HG03575 (cell line): ENCODE results near the gene RUVBL1.

Experiments
- ATAC-seq: cut with Tn5 transposase; IDR thresholded peaks from one replicate; pipeline ENCODE4 v1.9.1; 2021; ENCODE audit not compliant: unreplicated experiment, insufficient number of reproducible peaks, low FRiP score; ENCODE audit errors: extremely low read depth

RUVBL1 gene

DNA sequence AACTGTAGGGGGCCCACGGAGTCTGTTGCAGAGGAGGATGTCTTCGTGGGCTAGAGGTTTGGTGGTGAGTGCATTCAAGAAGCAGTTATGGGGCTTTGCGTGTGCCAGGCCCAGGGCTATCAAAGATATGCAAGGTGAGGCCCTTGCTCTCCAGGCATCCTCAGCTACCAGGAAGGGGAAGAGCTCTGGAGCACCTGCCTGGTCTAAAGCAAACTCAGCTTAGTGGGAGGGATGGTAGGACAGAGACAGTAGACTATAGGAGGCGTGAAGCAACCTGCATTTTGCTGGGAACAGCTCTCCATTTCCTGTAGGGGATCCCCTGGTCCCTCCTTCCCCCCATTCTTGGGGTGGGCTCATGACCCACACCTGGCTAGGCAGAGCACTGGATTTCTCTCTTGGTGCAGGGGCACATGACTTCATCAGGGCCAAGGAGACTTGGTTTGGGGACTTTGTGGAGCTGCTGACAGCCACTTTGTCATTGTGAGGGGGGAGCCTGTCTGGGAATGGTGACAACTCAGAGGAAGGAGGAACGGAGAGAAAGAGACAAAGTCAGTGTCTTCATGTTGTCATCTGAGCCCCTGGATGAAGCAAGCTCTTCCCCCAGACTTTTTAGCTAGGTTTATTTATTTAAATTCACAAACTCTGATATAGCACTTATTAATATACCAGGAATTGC, 21.0 kb upstream of the RUVBL1 start:
- ATAC-seq, result no peak

DNA sequence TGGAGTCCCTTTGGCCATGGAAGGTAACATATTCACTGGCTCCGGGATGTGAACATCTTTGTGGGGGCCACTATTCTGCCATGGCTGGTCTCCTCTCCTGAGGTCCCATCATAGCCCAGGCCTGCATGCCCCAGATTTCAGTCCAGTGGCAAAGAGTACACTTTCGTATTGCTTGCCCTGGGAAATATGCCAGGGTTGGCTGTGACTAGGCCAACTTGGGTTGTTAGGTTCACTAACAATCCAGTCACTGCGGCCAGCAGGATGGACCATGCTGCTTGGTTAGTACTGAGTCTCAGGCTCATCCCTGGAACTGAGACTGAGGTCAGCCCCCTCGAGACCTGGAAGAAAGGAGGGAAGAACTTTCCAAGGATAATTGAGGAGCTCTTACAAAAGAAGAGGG, 19.9 kb upstream of the RUVBL1 start:
- ATAC-seq, result no peak

DNA sequence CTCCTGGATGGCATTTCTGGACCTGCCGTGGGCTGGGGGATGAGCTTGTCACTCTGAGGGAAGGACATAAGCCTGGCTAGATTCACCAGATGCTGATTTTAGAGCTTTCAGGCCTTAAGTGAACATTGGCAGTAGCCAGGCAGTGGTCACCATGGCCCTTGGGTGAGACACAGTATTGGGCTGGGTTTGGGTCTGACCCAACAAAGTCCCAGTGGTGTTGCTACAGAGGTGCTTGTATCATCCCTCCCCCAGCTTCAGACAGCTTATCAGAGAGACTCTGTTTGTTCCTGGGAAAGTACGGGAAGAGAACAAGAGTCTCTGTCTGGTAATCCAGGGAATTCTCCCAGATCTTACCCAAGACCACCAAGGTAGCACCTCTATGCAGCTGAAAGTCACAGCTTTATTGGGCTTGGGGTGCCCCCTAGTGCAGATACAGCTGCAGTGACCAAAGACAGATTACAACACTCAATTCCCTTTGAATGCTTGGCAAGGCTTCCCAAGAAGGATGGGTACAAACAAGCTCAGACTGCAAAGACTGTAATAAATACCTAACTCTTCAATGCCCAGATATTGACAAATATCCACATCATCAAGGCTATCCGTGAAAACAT, 9.8 kb upstream of the RUVBL1 start:
- ATAC-seq, result no peak

DNA sequence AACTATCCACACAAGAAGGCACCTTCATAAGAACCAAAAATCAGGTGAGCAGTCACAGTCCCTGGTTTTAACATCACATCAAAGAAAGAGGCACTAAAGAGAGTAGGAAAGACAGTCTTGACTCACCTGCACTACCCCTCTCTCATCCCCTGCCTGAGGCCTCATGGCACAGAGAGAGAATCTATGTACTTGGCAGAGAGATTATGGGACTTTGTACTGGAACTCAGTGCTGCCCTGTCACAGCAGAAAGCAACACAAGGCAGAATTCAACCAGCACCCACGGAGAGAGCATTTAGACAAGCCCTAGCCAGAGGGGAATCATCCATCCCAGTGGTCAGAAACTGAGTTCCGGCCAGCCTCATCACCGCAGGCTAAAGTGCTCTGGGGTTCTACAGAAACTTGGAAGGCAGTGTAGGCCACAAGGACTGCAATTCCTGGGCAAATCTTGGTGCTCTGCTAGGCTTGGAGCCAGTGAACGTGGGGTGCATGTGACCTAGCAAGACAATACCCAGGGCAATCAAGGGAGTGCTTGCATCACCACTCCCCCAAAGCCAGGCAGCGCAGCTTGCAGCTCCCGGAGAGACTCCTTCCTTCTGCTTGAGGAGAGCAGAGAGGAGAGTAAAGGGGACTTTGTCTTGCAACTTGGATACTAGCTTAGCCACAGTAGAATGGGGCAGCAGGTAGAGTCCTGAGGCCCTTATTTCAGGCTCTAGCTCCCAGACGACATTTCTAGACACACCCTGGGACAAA, 8.5 kb upstream of the RUVBL1 start:
- no peak for ATAC-seq

DNA sequence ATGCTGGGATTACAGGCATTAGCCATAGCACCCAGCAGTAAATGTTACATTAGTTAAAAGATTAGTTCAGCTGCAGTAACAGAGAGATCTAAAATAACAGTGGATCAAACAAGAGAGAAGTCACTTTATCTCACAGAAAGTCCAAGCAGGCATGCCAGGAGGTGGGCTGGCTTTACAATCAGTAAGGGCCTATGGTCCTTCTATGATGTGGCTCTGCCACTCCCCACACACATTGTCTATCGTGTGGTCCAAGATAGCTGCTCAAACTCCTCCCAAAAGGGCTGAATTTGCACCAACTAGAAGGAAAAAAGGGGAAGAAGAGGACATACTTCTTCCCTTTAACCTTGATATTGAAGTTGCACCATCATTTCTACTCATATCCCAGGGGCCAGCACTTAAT, 4.6 kb upstream of the RUVBL1 start:
- no peak for ATAC-seq

DNA sequence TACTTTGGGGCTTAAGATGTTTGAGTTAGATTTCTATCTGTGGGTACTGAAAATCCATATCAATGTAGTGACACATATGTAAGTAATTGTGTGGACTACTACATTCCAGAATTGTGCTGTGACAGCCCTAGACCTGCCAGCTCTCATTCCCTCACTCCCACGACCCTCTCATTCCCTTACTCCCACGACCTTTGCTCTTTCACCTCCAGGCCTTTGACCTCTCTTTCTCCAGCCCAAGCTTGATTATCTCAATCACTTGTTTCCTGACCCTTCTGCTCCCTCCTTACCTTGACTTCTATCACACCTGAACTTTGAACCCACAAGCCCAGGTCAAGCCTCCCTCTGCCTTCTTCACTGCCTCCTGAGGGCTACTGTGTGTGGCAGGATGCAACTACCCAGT, 3.6 kb upstream of the RUVBL1 start:
- no peak for ATAC-seq

DNA sequence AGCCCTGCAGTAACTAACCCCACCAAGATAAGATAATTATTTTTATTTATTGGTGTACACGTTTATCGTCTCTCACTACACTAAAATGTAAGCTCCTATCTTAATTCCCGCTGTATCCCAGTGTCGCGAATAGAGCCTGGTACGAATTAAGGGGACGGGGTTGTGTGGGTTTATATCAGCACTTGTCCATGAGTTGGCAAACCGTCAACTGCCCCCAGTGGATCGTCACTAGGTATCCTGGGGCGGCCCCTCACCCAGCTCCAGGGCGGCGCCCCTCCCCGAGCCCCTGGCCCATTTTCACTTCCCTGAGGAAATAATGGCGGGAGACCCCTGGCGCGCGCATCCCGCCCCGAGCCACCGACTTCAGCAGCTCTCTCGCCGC, 465 bp downstream of the RUVBL1 start:
- ATAC-seq, result no peak

DNA sequence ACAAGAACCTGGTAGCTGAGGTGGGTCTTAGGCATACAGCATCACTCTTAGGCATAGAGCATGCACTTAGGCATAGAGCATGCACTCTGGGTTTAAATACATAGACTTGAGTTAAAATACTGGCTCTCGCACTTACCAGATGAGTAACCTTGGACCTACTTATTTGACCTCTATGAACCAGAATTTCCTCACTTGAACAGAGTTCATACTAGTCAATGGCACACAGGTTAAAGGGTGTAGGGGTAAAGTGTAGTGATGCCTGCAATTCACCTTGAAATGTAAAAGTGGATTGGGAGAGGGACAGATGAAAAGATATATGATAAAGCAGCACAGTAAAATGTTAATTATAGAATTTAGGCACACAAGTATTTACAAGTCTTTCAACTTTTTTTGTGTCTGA, 1.6 kb downstream of the RUVBL1 start:
- no peak for ATAC-seq

DNA sequence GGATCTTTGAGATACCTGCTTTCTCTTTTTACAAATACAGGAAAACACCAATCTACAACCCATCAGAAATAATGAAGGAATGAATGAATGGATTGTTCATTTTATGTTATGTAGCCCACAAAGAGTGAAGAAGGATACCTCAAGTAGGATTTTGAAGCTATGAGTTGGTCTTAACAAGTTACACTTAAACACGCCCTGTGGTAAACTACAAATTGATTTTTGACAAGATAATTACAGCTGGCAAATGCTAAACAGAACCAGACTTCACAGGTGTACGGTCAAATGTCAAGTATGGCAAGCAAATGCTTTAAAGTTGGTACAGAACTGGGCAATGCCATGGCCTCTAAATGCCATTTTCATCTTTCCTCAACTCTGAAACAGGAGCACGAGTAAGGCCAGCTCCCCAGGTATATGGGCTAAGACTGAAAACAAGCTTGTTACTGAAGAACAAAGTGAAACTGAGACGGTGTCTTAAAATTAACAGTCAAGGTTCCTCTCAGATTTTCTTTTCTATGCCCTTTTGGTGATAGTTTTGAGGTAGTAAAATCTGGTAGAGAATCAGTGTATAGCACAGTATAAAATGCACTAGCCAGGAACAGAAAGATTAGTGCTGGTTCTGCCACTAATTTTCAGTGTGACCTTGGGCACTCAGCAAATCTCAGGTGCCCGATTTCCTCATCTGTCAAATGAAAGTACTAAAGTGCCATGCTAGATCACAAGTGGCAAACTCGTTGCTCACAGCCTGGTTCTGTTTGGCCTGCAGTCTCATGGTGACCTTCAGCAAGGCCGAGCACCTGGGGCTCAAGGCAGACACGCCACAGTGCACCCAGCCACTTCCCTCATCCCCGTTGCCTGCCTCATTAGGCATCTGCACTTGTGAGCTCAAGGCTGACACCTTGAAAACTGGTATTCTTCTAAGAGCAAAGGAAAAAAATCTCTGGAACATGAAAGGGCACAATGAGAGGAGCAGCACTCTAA, 9.5 kb downstream of the RUVBL1 start:
- no peak for ATAC-seq

DNA sequence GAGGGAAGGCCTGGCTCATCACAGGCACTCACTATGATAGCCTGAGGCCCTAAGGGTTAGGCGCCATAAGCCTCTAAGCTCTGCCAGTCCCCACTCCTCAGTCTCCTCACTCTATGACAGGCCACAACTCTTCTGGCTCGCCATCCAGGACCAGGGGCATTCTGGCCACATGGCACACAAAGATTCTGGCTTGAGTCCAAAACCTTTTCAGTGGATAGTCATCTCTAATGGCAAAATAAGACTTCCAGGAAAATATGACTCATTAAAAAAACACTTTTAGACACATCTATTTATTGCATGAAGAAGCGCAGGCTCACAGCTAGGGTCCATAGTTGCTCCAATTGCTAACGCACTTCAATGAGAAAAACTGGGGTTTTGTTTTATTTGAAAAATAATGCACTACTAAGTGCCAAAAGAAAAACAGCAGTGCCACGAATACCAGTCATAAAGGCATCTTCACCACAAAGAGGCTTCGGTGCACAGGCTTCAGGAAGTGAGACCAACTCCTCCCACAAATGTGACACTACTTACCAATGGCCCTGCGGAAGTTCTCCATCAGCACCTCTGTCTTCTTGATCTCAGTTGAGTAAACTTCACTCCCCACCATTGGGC, 11.1 kb downstream of the RUVBL1 start:
- ATAC-seq, result no peak

DNA sequence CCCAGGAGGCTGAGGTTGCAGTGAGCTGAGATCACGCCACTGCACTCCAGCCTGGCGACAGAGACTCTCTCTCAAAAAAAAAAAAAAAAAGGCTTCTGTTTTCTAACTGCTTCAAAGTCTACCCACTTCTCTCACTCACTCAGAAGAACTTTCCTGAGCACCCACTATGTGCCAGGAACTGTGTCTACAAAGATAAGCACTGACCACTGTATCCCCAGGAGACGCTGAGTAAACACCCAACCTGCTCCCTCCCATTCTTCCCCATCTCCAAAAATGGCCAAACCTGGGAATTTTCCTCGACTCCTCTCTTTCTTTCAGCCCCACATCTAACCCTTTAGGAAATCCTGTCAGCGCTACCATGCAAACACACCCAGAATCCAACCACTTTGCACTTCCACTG, 12.5 kb downstream of the RUVBL1 start:
- no peak for ATAC-seq

DNA sequence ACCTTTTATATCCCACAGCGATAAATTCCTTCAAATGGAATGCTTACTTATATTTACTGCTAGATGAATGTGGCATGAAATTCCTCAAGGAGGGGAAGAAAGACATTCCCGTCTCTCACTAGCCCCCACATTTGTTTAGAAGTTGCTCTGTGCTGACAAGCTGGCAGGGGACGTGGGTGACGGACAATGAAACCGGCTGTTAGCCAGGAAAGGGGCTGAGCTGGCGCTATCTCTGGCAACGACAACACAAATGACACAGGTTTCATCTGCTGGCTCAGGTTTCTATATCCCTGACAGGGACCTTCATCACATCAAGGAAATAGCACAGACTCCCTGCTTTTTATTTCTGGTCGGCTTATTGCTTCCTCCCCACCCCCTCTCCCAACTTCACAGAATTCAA, 15.8 kb downstream of the RUVBL1 start:
- ATAC-seq, result no peak

DNA sequence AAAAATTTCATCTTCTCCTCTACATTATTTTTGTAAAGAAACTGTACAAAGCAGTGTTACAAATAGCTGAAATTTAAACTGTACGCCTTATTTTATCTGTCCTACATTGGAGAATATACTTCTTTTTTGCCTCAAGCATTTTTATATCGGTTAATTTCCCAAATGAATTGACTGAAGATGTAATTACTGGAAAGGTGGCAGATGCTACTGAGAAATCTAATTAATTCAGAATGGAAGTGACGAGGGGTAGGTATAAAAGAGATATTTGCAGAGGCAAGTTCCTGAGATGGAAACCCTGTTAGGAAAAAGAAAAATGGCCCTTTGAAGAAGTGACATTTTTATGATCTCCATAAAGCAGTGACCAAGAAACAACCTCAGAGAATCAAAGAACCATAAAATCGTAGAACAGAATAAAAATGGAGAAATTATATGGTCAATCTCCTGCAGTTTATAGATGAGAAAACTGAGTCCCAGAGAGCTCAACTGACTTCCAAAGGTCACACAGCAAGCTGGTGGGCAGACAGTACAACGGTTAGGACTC, 20.4 kb downstream of the RUVBL1 start:
- ATAC-seq, result no peak

DNA sequence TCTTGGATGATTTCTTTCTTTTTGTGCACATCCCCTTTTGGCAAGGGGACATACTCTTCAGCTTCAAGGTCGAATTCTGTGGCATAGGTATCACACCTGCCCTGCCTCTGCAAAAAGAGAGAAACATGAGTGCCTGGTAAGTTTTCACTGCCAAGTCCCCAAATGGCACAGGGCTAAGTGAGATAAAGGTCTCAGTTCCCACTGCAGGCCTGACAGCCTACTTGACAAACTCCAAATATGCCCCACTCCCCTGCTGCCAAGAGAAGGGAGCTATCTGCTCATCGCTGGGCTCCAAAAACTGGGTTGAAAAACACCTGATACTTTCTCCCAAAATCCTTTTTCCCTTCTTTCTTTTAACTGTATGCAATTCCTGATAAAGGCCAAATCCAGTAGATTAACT, 23.0 kb downstream of the RUVBL1 start:
- ATAC-seq, result no peak

DNA sequence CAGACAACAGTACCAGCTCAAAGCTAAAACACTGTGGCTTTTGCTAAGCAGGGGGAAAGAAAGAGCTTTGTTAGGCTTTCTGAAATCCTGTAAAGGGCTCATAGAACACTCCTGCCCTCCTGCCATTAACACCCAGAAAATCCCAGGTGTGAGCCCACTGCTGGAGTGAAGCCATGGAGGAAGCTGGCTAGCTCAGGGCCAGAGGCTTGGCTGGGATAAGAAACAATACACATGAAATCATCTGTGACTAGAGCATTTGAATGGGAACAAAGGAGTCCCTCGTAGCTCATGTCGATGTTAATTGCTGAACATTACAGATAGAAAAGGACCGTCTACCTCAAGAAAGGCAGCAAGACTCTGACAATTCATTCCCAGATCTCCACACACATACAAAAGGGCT, 23.5 kb downstream of the RUVBL1 start:
- no peak for ATAC-seq

DNA sequence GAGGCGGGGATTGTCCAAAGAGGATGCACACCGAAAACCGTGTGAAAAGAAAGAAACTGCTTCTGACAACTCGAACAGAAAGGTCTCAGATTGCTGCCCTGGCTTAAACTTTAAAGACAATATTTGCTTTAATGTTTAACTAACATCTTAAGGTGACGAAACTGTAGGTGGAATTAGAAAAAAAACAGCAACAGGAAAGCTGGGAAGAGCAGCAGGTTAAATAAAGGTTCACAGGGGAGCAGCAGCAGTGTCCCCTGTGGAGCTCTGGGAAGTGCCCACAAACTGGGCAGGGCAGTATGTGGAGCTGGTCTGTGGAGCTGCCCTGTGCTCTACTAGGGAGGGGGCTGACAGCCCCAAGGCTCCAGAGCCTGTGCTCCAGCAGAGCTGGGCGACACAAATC, 25.4 kb downstream of the RUVBL1 start:
- ATAC-seq, result no peak

DNA sequence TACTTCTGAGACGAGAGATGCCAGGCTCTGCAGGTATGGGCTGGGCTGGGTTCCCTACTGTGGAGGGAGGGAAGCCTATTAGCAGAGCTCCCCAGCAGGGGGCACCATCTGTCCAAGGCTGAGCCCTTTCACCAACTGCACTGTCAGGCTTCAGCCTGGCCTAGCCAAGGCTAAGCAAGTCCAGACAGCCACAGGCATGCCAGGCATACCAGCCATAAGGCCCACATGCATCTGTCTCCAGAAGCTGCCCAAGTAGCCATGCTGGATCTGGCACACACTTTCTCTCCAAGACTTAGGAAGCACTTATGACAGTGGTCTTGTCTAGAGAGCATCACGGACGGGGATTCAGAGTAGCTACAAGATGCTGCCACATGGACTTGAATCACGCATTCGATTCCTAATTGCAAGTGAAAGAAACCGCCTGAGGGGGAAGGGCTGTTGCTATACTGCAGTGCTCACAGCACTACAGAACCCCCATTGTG, 28.3 kb downstream of the RUVBL1 start:
- ATAC-seq, result no peak

DNA sequence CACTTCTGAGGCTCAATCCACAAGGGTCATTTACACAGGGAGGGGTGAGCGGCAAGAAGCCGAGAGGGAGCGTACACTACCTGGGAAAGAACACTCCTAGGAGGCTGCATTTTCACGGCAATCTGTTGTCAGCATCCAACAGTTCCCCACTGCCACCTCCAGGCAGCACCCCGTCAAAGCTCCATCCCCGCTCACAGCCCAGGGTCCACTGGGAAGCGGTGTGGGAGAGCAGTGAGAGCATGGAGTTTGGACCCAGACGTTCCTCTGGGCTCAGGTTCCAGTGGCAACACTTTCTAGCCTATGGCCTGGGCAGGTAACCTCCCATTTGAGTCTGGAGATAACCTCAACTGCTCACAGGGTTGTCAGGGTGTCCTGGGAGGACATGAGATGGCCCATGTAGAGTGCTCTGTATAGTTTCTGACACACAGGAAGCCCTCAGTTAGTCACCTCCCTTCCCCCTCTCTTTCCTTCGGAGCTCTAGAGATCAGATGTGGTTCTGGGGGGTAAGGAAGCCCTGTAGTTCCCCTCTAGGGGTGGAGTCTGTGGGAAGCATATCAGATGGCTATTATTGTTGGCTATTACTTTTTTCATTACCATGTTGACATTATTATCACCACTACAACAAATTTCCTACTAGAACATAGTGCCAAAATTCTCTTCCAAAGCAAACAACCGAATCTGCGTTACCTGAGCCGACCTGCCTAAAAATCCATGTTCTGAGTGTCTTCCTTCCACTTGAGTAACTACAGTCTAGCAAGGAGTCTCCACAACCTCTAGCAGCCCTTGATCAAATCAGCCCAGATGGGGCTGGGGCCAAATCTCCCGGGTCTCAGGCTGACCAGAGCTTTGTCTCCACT, 29.1 kb downstream of the RUVBL1 start:
- ATAC-seq, result no peak
